WI38 (cell line): ENCODE measurements around the gene OR10R2.

Source experiments
- H3K4me3 ChIP-seq: 2 replicates; pipeline ENCODE4 v1.5.1; 2011; ENCODE audit warnings: low read depth, mild to moderate bottlenecking, control low read depth, low read length
- CTCF ChIP-seq: IDR thresholded peaks from 2 replicates; pipeline ENCODE4 v1.5.1; 2012; ENCODE audit warnings: low read depth, mild to moderate bottlenecking, control low read depth, low read length

The OR10R2 gene

GRCh38 chr1:158496374-158496773 is 24.4 kb downstream of the OR10R2 start:
- no peak overlapping the region for H3K4me3 ChIP-seq
- no peak for TF ChIP-seq CTCF

- no peak overlapping the region for H3K4me3 ChIP-seq
- TF ChIP-seq CTCF: no peak
Measured at GRCh38 chr1:158506369-158506987, 34.5 kb downstream of the OR10R2 start.

DNA sequence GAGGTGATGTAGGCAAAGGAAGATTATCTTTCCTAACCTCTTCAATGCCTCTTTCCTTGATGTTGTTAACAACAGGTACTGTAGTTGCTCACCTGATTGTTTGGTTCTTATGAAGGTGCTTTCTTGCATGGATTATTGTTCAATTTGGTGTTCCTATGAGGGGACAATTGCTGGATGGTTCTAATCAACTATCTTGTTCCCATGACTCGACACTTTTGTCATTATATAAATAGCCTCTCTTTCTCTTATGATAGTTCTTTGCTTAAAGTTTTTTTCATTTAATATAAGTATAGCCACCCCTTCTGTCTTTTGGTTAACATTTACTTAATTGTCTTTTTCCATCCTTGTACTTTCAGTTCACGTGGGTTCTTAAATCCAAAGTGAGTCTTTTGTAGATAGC is 35.5 kb downstream of the OR10R2 start:
- TF ChIP-seq CTCF: no peak
- no peak overlapping the region for H3K4me3 ChIP-seq

- no peak overlapping the region for H3K4me3 ChIP-seq
- no peak for TF ChIP-seq CTCF
Measured at GRCh38 chr1:158509471-158510156, 37.6 kb downstream of the OR10R2 start.

- no peak overlapping the region for H3K4me3 ChIP-seq
- no peak for TF ChIP-seq CTCF
Measured at GRCh38 chr1:158516966-158517365, 44.9 kb downstream of the OR10R2 start.

GRCh38 chr1:158520021-158520420 is 48.0 kb downstream of the OR10R2 start:
- TF ChIP-seq CTCF: no peak
- no peak overlapping the region for H3K4me3 ChIP-seq

DNA sequence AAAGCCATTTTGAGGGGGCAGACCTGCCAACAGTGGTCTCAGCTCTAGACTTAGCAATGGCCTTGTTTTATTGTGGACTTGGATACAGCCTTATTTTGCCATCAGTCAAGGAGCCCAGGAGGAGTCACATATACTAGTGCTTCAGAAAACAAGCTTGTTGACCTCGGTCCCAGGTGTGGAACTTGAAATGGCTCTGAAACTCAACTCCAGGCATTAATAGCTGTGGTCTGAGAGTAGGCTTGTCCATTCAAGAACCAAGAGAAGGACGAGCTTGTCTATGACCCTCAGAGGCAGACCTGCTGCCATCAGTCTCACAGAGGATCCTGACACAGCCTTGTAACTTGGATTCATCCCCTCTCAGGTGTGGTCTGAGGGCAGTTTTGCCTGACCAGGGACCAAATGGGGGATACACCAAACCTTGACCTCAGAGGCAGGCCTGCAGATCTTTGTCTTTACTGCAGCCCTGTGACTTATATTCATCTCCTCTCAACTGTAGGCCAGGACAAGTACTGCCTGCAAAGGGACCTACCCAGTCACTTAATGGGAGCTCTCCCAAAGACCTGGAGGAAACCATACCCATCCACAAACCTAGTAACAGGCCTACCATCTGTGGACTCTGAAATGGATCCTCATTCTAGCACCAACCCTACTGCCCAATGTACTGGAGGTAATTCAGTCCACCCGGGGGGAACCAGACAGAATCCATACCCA is 49.1 kb downstream of the OR10R2 start:
- no peak overlapping the region for H3K4me3 ChIP-seq
- TF ChIP-seq CTCF: no peak
